MG63 (cell line): Measurements from ENCODE around the gene CANT1. TPM values are rescaled to one million over a fixed set of nuclear protein-coding genes. Genes with fewer than 3 reads are reported as not detected.

Experiments
- DNase-seq: peaks from one replicate; pipeline ENCODE4 v3.0.0-alpha.2; 2020
- H3K27me3 ChIP-seq: fragments of 250-450 bp; sonication (Bioruptor Pico); 2 replicates; pipeline ENCODE4 v1.5.1; 2020; ENCODE audit warnings: mild to moderate bottlenecking, moderate library complexity
- H3K36me3 ChIP-seq: fragments of 250-450 bp; sonication (Bioruptor Pico); 2 replicates; pipeline ENCODE4 v1.5.1; 2020; ENCODE audit warnings: mild to moderate bottlenecking, moderate library complexity
- H3K4me3 ChIP-seq: fragments of 250-450 bp; sonication (Bioruptor Pico); 2 replicates; pipeline ENCODE4 v1.5.1; 2020; ENCODE audit warnings: mild to moderate bottlenecking, moderate library complexity
- H3K9me3 ChIP-seq: fragments of 250-450 bp; sonication (Bioruptor Pico); 2 replicates; pipeline ENCODE4 v1.5.1; 2020; ENCODE audit warnings: mild to moderate bottlenecking, moderate library complexity
- total RNA-seq: library from RNA; depleted of rRNA; stranded (reverse); fragments of >200 nt; shearing (Covaris generic); gene quantifications from 2 replicates; pipeline ENCODE4 v1.2.3, GENCODE V29; 2014; ENCODE audit warnings: low replicate concordance

CANT1 gene
- total RNA-seq, 1 experiment from 2014 or later: 112 TPM

DNA sequence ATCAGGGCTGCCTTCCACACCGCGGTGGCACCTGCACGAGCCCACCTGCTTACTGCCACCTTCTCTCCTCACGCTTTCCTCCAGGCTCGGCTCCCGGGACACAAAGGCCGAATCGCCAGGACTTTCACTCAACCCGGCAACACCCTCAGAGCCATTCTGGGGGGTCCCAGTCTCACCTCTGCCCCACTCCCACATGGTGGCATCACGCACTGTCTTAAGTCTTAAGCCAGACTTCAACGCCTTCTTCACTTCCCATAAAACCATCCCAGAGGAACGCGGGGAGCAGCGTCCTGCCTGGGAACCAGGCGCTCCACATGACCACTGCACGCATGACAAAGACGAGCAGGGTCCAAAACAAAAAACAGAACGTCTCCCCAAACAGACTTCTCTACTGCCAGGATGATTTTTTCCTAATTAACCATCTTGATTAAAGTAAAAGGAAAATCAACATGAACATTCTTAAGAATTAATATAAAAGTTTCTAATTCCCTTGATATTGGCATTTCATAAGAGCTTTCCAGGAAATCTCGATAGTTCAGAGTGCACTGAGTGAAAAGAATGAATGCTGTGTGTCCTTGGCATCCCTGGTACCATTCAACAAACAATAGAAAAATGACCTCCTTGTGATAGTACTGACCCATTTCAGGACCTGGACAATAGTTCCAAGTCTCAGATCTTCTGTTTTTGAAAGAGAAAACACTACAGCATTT lies 2.6 kb downstream of the CANT1 start:
- Histone ChIP-seq H3K4me3 (no peak overlapping the region), H3K36me3 (peaks cover 30% of the 10 kb centered on the region), H3K27me3 (no peaks in the 10 kb centered on the region), H3K9me3 (no peaks in the 10 kb centered on the region)
- no peak for DNase-seq

GRCh38 chr17:79006046-79006445 lies 3.5 kb downstream of the CANT1 start:
- H3K9me3 ChIP-seq: no peaks in the 10 kb centered on the region
- DNase-seq: no peak
- no peak overlapping the region for H3K4me3 ChIP-seq
- peaks cover 31% of the 10 kb centered on the region for H3K36me3 ChIP-seq
- H3K27me3 ChIP-seq: no peaks in the 10 kb centered on the region

DNA sequence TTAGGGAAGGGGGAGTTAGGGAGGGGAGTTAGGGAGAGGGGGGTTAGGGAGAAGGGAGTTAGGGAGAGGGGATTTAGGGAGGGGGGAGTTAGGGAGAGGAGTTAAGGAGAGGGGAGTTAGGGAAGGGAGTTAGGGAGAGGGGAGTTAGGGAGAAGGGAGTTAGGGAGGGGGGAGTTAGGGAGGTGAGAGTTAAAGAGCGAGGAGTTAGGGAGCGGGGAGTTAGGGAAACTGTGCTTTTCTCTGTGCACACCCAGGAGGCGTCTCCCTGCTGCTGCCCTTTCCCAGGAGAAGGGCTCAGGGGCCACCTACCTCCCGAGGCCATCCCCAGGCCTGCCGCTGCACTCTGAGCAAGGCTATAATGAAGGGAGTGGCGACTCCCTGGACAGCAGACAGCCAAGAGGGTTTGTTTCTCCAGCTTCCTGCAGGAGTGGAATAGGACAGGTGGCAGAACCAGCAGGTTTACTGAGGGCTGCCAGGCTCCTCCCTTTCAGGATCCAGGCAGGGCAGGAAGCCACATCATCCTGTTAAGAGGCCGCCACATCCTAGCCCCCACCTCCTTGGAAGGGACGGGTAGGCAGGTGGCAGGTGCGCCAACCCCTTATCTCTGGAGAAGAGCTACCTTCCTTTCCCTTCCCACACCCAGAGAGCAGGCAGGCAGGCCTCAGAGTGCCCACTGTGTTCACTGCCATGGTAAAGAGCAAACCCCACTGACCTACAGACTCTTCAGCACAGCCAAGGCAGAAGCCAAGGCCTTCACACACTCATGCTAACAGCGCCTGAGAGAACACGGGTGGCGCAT lies 4.3 kb downstream of the CANT1 start:
- no peaks in the 10 kb centered on the region for H3K9me3 ChIP-seq
- peaks cover 31% of the 10 kb centered on the region for H3K36me3 ChIP-seq
- H3K27me3 ChIP-seq: no peaks in the 10 kb centered on the region
- no peak for DNase-seq
- H3K4me3 ChIP-seq: no peak overlapping the region

DNA sequence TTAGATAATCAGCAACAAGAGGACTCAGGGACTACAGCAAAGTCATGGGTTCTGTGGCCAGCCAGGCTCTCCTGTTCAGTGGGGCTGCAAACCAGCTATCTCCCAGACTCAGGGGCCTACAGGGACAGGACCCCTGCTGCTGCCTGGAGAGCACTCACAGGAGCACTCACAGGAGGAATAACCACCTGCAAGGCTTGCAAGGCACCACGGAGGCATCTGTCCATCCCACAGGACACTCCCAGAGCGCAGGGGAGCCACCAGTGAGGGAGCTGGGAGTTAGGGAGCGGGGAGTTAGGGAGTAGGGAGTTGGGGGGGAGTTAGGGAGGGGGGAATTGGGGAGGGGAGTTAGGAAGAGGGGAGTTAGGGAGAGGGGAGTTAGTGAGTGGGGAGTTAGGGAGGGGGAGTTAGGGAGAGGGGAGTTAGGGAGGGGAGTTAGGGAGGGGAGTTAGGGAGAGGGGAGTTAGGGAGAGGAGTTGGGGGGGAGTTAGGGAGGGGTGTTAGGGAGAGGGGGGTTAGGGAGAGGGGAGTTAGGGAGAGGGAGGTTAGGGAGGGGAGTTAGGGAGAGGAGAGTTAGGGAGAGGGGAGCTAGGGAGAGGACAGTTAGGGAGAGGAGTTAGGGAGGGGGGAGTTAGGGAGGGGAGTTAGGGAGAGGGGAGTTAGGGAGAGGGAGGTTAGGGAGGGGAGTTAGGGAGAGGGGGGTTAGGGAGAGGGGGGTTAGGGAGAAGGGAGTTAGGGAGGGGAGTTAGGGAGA lies 5.7 kb downstream of the CANT1 start:
- no peak for DNase-seq
- Histone ChIP-seq H3K4me3 (no peak overlapping the region), H3K36me3 (peaks cover 42% of the 10 kb centered on the region)

GRCh38 chr17:79002796-79003593 lies 6.6 kb downstream of the CANT1 start:
- no peak overlapping the region for H3K4me3 ChIP-seq
- no peak for DNase-seq
- no peaks in the 10 kb centered on the region for H3K27me3 ChIP-seq
- peaks cover 45% of the 10 kb centered on the region for H3K36me3 ChIP-seq
- H3K9me3 ChIP-seq: no peaks in the 10 kb centered on the region

More for the DNA sequence above, 5.7 kb downstream of the CANT1 start:
- Histone ChIP-seq H3K27me3 (no peaks in the 10 kb centered on the region), H3K9me3 (no peaks in the 10 kb centered on the region)

GRCh38 chr17:79002291-79002690 lies 7.3 kb downstream of the CANT1 start:
- no peak overlapping the region for H3K4me3 ChIP-seq
- DNase-seq: no peak
- H3K9me3 ChIP-seq: no peaks in the 10 kb centered on the region
- peaks cover 45% of the 10 kb centered on the region for H3K36me3 ChIP-seq
- H3K27me3 ChIP-seq: no peaks in the 10 kb centered on the region

DNA sequence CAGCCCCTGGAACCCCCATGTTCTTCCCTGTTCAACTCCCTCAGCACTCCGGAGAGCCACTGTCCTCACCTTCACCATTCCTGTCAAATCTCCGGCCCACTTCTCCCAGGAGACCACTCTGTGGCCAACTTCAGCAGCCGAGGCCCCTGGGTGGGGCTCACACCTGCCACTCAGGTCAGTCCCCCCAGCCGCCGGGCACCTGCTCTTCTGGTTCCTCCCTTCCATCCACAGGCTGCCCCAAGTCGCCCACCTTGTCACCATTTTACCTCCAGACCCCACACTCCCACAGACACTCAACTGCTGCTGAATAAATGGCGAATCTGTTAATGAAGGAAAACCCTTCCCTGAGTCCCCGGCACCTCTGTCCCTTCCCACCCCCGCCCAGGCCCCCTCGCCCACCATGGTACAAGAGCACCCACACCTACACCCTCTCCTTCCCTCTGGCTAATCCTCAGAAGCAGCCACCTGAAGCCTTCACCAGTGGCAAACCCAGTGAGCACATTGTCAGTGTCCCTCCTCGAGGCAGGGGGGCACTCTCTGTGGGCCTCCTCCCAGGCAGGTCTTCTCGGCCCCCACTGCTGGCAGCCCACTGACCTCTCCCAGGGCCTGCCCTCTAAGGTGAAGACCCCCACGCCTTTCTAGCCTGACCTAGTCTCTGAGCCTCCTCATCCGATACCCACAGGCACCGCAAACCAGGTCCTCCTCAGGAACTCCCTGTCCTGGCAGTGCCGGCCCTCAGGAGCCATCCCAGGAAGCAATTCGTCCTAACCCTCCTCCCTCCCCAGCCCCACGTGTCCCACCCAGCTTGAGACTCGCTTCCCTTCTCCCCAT lies 8.2 kb downstream of the CANT1 start:
- no peaks in the 10 kb centered on the region for H3K9me3 ChIP-seq
- H3K27me3 ChIP-seq: no peaks in the 10 kb centered on the region
- no peak for DNase-seq
- peaks cover 43% of the 10 kb centered on the region for H3K36me3 ChIP-seq
- no peak overlapping the region for H3K4me3 ChIP-seq

GRCh38 chr17:79000396-79001189 lies 9.0 kb downstream of the CANT1 start:
- H3K27me3 ChIP-seq: no peaks in the 10 kb centered on the region
- peaks cover 44% of the 10 kb centered on the region for H3K36me3 ChIP-seq
- no peaks in the 10 kb centered on the region for H3K9me3 ChIP-seq
- H3K4me3 ChIP-seq: no peak overlapping the region
- DNase-seq: no peak

- H3K27me3 ChIP-seq: no peaks in the 10 kb centered on the region
- peaks cover 47% of the 10 kb centered on the region for H3K36me3 ChIP-seq
- no peak overlapping the region for H3K4me3 ChIP-seq
- no peaks in the 10 kb centered on the region for H3K9me3 ChIP-seq
- DNase-seq: no peak
These were observed 9.6 kb downstream of the CANT1 start for GRCh38 chr17:78999947-79000395.

- DNase-seq: no peak
- H3K9me3 ChIP-seq: no peaks in the 10 kb centered on the region
- H3K4me3 ChIP-seq: no peak overlapping the region
- H3K36me3 ChIP-seq: peaks cover 50% of the 10 kb centered on the region
- no peaks in the 10 kb centered on the region for H3K27me3 ChIP-seq
These were observed 10.4 kb downstream of the CANT1 start for GRCh38 chr17:78999056-78999768.

DNA sequence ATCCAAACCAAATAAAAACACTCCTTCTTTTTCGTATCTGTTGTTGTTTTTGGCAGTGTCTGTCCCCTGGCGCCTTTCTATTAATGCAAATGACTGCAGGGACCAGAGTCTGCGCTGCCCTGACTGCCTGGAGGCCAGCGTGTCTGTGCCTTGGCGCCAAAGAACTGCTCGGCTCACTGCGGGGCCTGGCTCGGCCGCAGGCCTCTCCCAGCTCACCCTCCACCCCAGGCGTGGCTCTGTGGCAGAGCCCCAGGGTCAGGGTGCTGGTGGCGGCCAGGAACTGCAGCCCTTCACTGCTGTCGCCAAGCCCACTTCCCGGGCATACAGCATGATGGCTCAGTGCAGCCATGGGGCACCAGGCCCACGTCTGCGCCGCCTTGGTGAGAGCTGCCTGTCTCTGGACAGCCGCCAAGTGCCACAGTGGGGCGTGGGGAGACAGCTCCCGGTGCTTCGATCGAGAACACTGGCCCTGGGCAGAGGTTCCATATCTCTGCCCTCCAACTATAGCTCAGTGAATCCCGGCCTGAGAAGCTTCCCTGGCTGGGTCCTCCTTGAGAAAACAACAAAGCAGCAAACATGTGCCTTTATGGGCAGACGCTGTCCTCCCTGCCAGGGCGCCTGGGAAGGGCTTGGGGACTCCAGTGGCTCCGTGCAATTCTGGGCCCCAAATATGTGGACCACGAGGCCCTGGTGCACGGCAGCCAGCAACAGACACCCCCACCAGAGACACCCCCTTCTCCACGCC lies 11.1 kb downstream of the CANT1 start:
- Histone ChIP-seq H3K27me3 (no peaks in the 10 kb centered on the region), H3K36me3 (peaks cover 56% of the 10 kb centered on the region), H3K4me3 (no peak overlapping the region), H3K9me3 (no peaks in the 10 kb centered on the region)
- peak; percentile 39 for DNase-seq

- peaks cover 62% of the 10 kb centered on the region for H3K36me3 ChIP-seq
- DNase-seq: no peak
These were observed 11.7 kb downstream of the CANT1 start for GRCh38 chr17:78997881-78998280.

GRCh38 chr17:78997231-78997741 lies 12.3 kb downstream of the CANT1 start:
- H3K27me3 ChIP-seq: no peaks in the 10 kb centered on the region
- H3K36me3 ChIP-seq: peaks cover 64% of the 10 kb centered on the region
- DNase-seq: no peak
- H3K4me3 ChIP-seq: no peak overlapping the region
- no peaks in the 10 kb centered on the region for H3K9me3 ChIP-seq

More at GRCh38 chr17:78997881-78998280, 11.7 kb downstream of the CANT1 start:
- Histone ChIP-seq H3K4me3 (no peak overlapping the region), H3K9me3 (no peaks in the 10 kb centered on the region), H3K27me3 (no peaks in the 10 kb centered on the region)

DNA sequence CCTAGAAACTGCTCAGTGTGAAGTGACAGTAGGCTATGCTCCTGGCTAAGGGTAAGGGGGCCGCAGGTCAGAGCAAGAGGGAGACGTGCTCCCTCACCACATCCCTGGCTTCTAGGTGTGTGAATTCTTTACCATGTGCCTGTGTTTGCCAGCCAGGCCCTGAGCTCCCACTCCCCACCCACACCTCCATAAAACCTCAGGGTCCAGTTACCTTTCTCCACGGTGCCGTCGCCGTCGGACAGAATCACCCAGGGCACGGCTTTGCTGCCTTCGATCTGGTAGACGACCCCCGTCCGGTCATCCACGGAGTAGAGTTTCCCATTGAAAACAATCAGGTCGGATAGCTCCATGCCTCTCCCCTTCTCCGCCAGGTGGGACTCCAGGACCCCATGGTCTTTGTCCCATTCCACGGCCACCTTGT lies 12.8 kb downstream of the CANT1 start:
- Histone ChIP-seq H3K9me3 (no peaks in the 10 kb centered on the region), H3K4me3 (no peak overlapping the region), H3K36me3 (peaks cover 62% of the 10 kb centered on the region), H3K27me3 (no peaks in the 10 kb centered on the region)
- no peak for DNase-seq
